Adrenal gland (tissue), 12 donors: Measurements from ENCODE around the gene RPTOR. TPM values are rescaled to one million over a fixed set of nuclear protein-coding genes. Genes with fewer than 3 reads are reported as not detected.

Source experiments
- DNase-seq, 7 donors: peaks; one replicate each; pipeline ENCODE4 v3.0.0-alpha.2; 2019 to 2020
- H3K27ac ChIP-seq, 5 donors: fragments of 200-600 bp; sonication (generic) in 4 of 5; 1 replicate in 3 of 5; 2 replicates in 2 of 5; pipeline versions ENCODE4 v1.5.1 to v1.8.0; 2016 to 2020; ENCODE audit warnings: mild to moderate bottlenecking in 1 of 5
- H3K27me3 ChIP-seq: fragments of 200-600 bp; 2 replicates; pipeline ENCODE4 v1.8.0; 2021
- H3K36me3 ChIP-seq, 2 donors: fragments of 200-600 bp; replicated peaks in 1 of 2; 1 replicate in 1 of 2; 2 replicates in 1 of 2; pipeline versions ENCODE4 v1.5.1 to v1.8.0; 2018 to 2022
- H3K4me1 ChIP-seq, 2 donors: fragments of 200-600 bp; replicated peaks in 1 of 2; 1 replicate in 1 of 2; 2 replicates in 1 of 2; pipeline versions ENCODE4 v1.5.1 to v1.8.0; 2018 to 2021
- H3K4me3 ChIP-seq, 4 donors: fragments of 200-600 bp; sonication (generic) in 3 of 4; one replicate each; pipeline ENCODE4 v1.5.1; 2016 to 2018
- H3K9me3 ChIP-seq, 3 donors: fragments of 200-600 bp; sonication (generic) in 1 of 3; replicated peaks in 1 of 3; 1 replicate in 2 of 3; 2 replicates in 1 of 3; pipeline versions ENCODE4 v1.5.1 to v1.8.0; 2016 to 2021
- CTCF ChIP-seq, 6 experiments: fragments of 450-650 bp in 4 of 6; fragments of 200-600 bp in 2 of 6; sonication (generic) in 1 of 6; IDR thresholded peaks; 1 replicate in 5 of 6; 2 replicates in 1 of 6; pipeline versions ENCODE4 v1.5.1 to v1.8.0; 2016 to 2021; ENCODE audit warnings: antibody characterized with exemption in 6 of 6, mild to moderate bottlenecking in 2 of 6, moderate library complexity in 1 of 6
- POLR2A ChIP-seq, 2 donors: fragments of 450-650 bp; IDR thresholded peaks; one replicate each; pipeline ENCODE4 v1.6.1; 2017; ENCODE audit warnings: antibody characterized with exemption in 2 of 2, mild to moderate bottlenecking in 2 of 2, moderate library complexity in 1 of 2
- WGBS, 4 donors: extraction: QIAGEN DNeasy Blood & Tissue Kit in 2 of 4; methylation state at CpG; one replicate each; pipeline versions ENCODE4 v1.1.5 to v1.1.7; 2013 to 2017; 5-methylcytosine and 5-hydroxymethylcytosine counted together
- intact Hi-C, 2 donors: fragments of 100-400 bp; cut with DNase I; formaldehyde crosslinking; loops; one replicate each; pipeline versions ENCODE4 v1.14.1 to v1.15.0; 2022 to 2023
- polyA plus RNA-seq, 3 donors: library from polyadenylated mRNA; stranded (reverse); fragments of 200-250 nt in 2 of 3; fragments of 350-450 nt in 1 of 3; fragmentation: Illumina TruSeq in 1 of 3; extraction: RNeasy Lipid Tissue Mini Kit (QIAGEN cat#74804) in 1 of 3; gene quantifications; one replicate each; pipeline ENCODE4 v1.2.3, GENCODE V29; 2013 to 2014
- total RNA-seq, 9 donors: library from RNA; depleted of rRNA in 4 of 9; stranded (reverse); fragments of >200 nt in 4 of 9; fragments of 120-200 nt in 1 of 9; fragmentation: NEBNext Ultra II Directional in 1 of 9; extraction: Animal tissue kit (Norgen Biotek cat#: 25700) in 1 of 9; gene quantifications; one replicate each; pipeline versions ENCODE4 v1.1.0 to v1.2.4, GENCODE V29; 2013 to 2023
- donor health status: healthy with polysubstance abuse.
- donor health status: Bipolar disorder and iron deficiency.
- donor health status: DM: yes; HTN: yes; CAD: no.
- donor health status: DM: no; HTN: no; CAD: no.
- donor health status: DM: no; HTN: no; CAD: no.
- donor health status: DM: yes; HTN: yes; CAD: no.

RPTOR gene
- total and polyA plus RNA-seq, 12 donors, result 9.7 to 53.3 (median 29.7) TPM

- Histone ChIP-seq H3K4me1 (peaks cover 0 to 10% of the 10 kb centered on the region in 2 donors), H3K36me3 (no peaks in the 10 kb centered on the region), H3K9me3 (no peaks in the 10 kb centered on the region), H3K27me3 (no peaks in the 10 kb centered on the region), H3K27ac (no peak overlapping the region), H3K4me3 (no peak overlapping the region)
- no peak for DNase-seq
- intact Hi-C loops, result no loop called here
- 79 to 93% (median 88%) methylated on average over 7 of the region's 7 CpGs for WGBS, 4 donors
- TF ChIP-seq POLR2A (IDR thresholded peaks at IDR 0.05), result no peak
- TF ChIP-seq CTCF (IDR thresholded peaks at IDR 0.05), result no peak
Observed at GRCh38 chr17:80729016-80729415, 184.4 kb downstream of the RPTOR start.

- Histone ChIP-seq H3K36me3 (no peaks in the 10 kb centered on the region), H3K9me3 (no peaks in the 10 kb centered on the region), H3K27me3 (no peaks in the 10 kb centered on the region), H3K4me1 (peaks cover 0 to 10% of the 10 kb centered on the region in 2 donors), H3K4me3 (no peak overlapping the region), H3K27ac (no peak overlapping the region)
- TF ChIP-seq CTCF (IDR thresholded peaks at IDR 0.05) (no peak), POLR2A (IDR thresholded peaks at IDR 0.05) (no peak)
- 83 to 92% (median 88%) methylated on average over 10 of the region's 10 CpGs for WGBS, 4 donors
- intact Hi-C loops, result no loop called here
- DNase-seq, result no peak
Observed at GRCh38 chr17:80729761-80730160, 185.1 kb downstream of the RPTOR start.

- no peak overlapping the region for H3K4me3 ChIP-seq
- H3K27ac ChIP-seq, result no peak overlapping the region
- intact Hi-C loops, result no loop called here
- peaks cover 0 to under 1% of the 10 kb centered on the region in 2 donors for H3K4me1 ChIP-seq
- whole genome bisulfite sequencing, 4 donors, result 85 to 99% (median 96%) methylated on average over 6 of the region's 6 CpGs
- TF ChIP-seq CTCF (IDR thresholded peaks at IDR 0.05) (no peak), POLR2A (IDR thresholded peaks at IDR 0.05) (no peak)
- no peaks in the 10 kb centered on the region for H3K9me3 ChIP-seq
- no peaks in the 10 kb centered on the region for H3K27me3 ChIP-seq
- no peak for DNase-seq
- H3K36me3 ChIP-seq, result no peaks in the 10 kb centered on the region
Observed at GRCh38 chr17:80730739-80731138, 186.1 kb downstream of the RPTOR start.

- WGBS, 4 donors, result 81 to 91% (median 87%) methylated on average over 7 of the region's 7 CpGs
- H3K27me3 ChIP-seq, result no peaks in the 10 kb centered on the region
- H3K4me3 ChIP-seq, result no peak overlapping the region
- H3K36me3 ChIP-seq, result no peaks in the 10 kb centered on the region
- H3K4me1 ChIP-seq, result no peaks in the 10 kb centered on the region
- H3K27ac ChIP-seq, result no peak overlapping the region
- TF ChIP-seq CTCF (IDR thresholded peaks at IDR 0.05) (no peak), POLR2A (IDR thresholded peaks at IDR 0.05) (no peak)
- no peaks in the 10 kb centered on the region for H3K9me3 ChIP-seq
- DNase-seq, result no peak
- intact Hi-C loops, result no loop called here
Observed at GRCh38 chr17:80731323-80731722, 186.7 kb downstream of the RPTOR start.
